IMR-90 (cell line): ENCODE results near the gene FMO4. TPM values are rescaled to one million over a fixed set of nuclear protein-coding genes. Genes with fewer than 3 reads are reported as not detected.

ENCODE experiments used
- ATAC-seq: fragments of 200-7000 bp; cut with Tn5 transposase; 2 replicates; pipeline ENCODE4 v1.9.1; 2020; ENCODE audit warnings: low read depth, mild to moderate bottlenecking, moderate library complexity
- BruUV-seq: library from RNA; stranded (reverse); fragments of 400-500 nt; replicated peaks from 2 replicates; lab custom pipeline; 2021; lab: Mats Ljungman, UMichigan
- CTCF ChIA-PET: fragments of 300-600 bp; formaldehyde crosslinking; extraction: SDS; loops from one replicate; lab custom pipeline; 2021; ENCODE audit warnings: antibody characterized with exemption; lab: Yijun Ruan, JAX
- POLR2A ChIA-PET: fragments of 300-600 bp; sonication (Branson Sonifier 250); formaldehyde crosslinking; loops from one replicate; lab custom pipeline; 2022; ENCODE audit warnings: antibody characterized with exemption; ENCODE audit not compliant: unreplicated experiment; lab: Charles Lee
- DNase-seq: peaks from one replicate; pipeline ENCODE4 v3.0.0; 2013
- H2AFZ ChIP-seq: replicated peaks from 2 replicates; pipeline ENCODE3; 2013; ENCODE audit warnings: low read length, mild to moderate bottlenecking; ENCODE audit not compliant: poor library complexity
- H2AK5ac ChIP-seq: 2 replicates; pipeline ENCODE4 v1.6.1; 2013; ENCODE audit warnings: low read depth, low read length, inconsistent platforms
- H2AK9ac ChIP-seq: replicated peaks from 2 replicates; pipeline ENCODE3; 2013; ENCODE audit warnings: mild to moderate bottlenecking, low read depth, low read length, moderate library complexity; ENCODE audit not compliant: poor library complexity
- H2BK120ac ChIP-seq: 2 replicates; pipeline ENCODE4 v1.6.1; 2013; ENCODE audit warnings: low read depth, low read length, inconsistent platforms
- H2BK15ac ChIP-seq: 3 replicates; pipeline ENCODE4 v1.6.1; 2013; ENCODE audit warnings: low read depth, low read length, inconsistent platforms
- H2BK20ac ChIP-seq: 2 replicates; pipeline ENCODE4 v1.6.1; 2013; ENCODE audit warnings: low read depth, mild to moderate bottlenecking, inconsistent platforms, low read length, moderate library complexity
- H2BK5ac ChIP-seq: 2 replicates; pipeline ENCODE4 v1.6.1; 2013; ENCODE audit warnings: mild to moderate bottlenecking, low read depth, low read length, inconsistent platforms; ENCODE audit not compliant: poor library complexity, severe bottlenecking
- H3K14ac ChIP-seq: replicated peaks from 2 replicates; pipeline ENCODE4 v1.6.1; 2013; ENCODE audit warnings: low read depth, low read length, inconsistent platforms
- H3K18ac ChIP-seq: 2 replicates; pipeline ENCODE4 v1.6.1; 2013; ENCODE audit warnings: low read depth, low read length, control low read depth
- H3K23ac ChIP-seq: 2 replicates; pipeline ENCODE4 v1.6.1; 2013; ENCODE audit warnings: low read depth, low read length, inconsistent platforms
- H3K27ac ChIP-seq: 2 replicates; pipeline ENCODE4 v1.5.1; 2013; ENCODE audit warnings: mild to moderate bottlenecking, control low read depth, low read length; ENCODE audit not compliant: insufficient read depth
- H3K27me3 ChIP-seq: 2 replicates; pipeline ENCODE4 v1.6.1; 2013; ENCODE audit warnings: low read length; ENCODE audit not compliant: control insufficient read depth, insufficient read depth
- H3K36me3 ChIP-seq: 2 replicates; pipeline ENCODE4 v1.6.1; 2013; ENCODE audit warnings: low read length, mixed read lengths; ENCODE audit not compliant: control insufficient read depth, insufficient read depth
- H3K4ac ChIP-seq: 2 replicates; pipeline ENCODE4 v1.6.1; 2013; ENCODE audit warnings: low read depth, low read length, inconsistent platforms
- H3K4me1 ChIP-seq: 2 replicates; pipeline ENCODE4 v1.6.1; 2013; ENCODE audit warnings: low read length, mixed read lengths; ENCODE audit not compliant: control insufficient read depth, insufficient read depth
- H3K4me2 ChIP-seq: 2 replicates; pipeline ENCODE4 v1.6.1; 2013; ENCODE audit warnings: low read depth, mild to moderate bottlenecking, control low read depth, low read length, moderate library complexity
- H3K4me3 ChIP-seq: 2 replicates; pipeline ENCODE4 v1.5.1; 2013; ENCODE audit warnings: low read depth, mild to moderate bottlenecking, control low read depth, low read length, moderate library complexity; ENCODE audit not compliant: insufficient read depth
- H3K56ac ChIP-seq: 2 replicates; pipeline ENCODE4 v1.6.1; 2013; ENCODE audit warnings: low read length, inconsistent platforms; ENCODE audit not compliant: insufficient read depth; ENCODE audit errors: extremely low read depth
- H3K79me1 ChIP-seq, 2 experiments: 2 replicates each; pipeline ENCODE4 v1.6.1; 2013; ENCODE audit warnings: low read length in 2 of 2, inconsistent platforms in 1 of 2, low read depth in 1 of 2
- H3K9ac ChIP-seq: 2 replicates; pipeline ENCODE4 v1.6.1; 2013; ENCODE audit warnings: low read depth, low read length, control low read depth
- H3K9me1 ChIP-seq: 2 replicates; pipeline ENCODE4 v1.6.1; 2013; ENCODE audit warnings: low read length, inconsistent platforms; ENCODE audit not compliant: insufficient read depth
- H3K9me3 ChIP-seq: 2 replicates; pipeline ENCODE4 v1.6.1; 2013; ENCODE audit warnings: low read length; ENCODE audit not compliant: control insufficient read depth, insufficient read depth
- H4K20me1 ChIP-seq: 2 replicates; pipeline ENCODE4 v1.6.1; 2013; ENCODE audit warnings: low read length, inconsistent platforms; ENCODE audit not compliant: insufficient read depth
- H4K5ac ChIP-seq: 2 replicates; pipeline ENCODE4 v1.6.1; 2013; ENCODE audit warnings: mild to moderate bottlenecking, low read depth, low read length, control low read depth
- H4K8ac ChIP-seq, 2 experiments: 2 replicates each; pipeline ENCODE4 v1.6.1; 2013; ENCODE audit warnings: low read depth in 2 of 2, low read length in 2 of 2, control low read depth in 1 of 2, inconsistent platforms in 1 of 2
- H4K91ac ChIP-seq: 2 replicates; pipeline ENCODE4 v1.6.1; 2013; ENCODE audit warnings: low read depth, low read length, inconsistent platforms; ENCODE audit not compliant: insufficient read depth
- CEBPB ChIP-seq: IDR thresholded peaks from 2 replicates; pipeline ENCODE4 v1.6.1; 2012; ENCODE audit warnings: low read depth, low read length, improper control_type of control experiment
- FOS ChIP-seq: fragments of 150-350 bp; IDR thresholded peaks from 2 replicates; pipeline ENCODE4 v1.6.1; 2016; ENCODE audit warnings: low read depth, low read length
- MXI1 ChIP-seq: IDR thresholded peaks from 2 replicates; pipeline ENCODE4 v1.6.1; 2012; ENCODE audit warnings: low read depth, mild to moderate bottlenecking, low read length, moderate library complexity, borderline replicate concordance
- POLR2A ChIP-seq: IDR thresholded peaks from 2 replicates; pipeline ENCODE4 v1.6.1; 2012; ENCODE audit warnings: mild to moderate bottlenecking, low read depth, low read length
- WGBS, 2 experiments: methylation state at CpG; one replicate each; pipeline versions ENCODE4 v1.1.5 to v1.1.7; 2013; ENCODE audit warnings: missing lambda C conversion rate in 2 of 2; ENCODE audit not compliant: insufficient read length in 1 of 2; ENCODE audit errors: extremely low coverage in 2 of 2; 5-methylcytosine and 5-hydroxymethylcytosine counted together
- dilution Hi-C: fragments of 300-500 bp; cut with HindIII; formaldehyde crosslinking; loops from one replicate; pipeline ENCODE4 v1.14.3; 2018; ENCODE audit warnings: low sequenced_read_pairs; ENCODE audit not compliant: unreplicated experiment
- in situ Hi-C: fragments of 300-500 bp; cut with MboI; formaldehyde crosslinking; loops from 3 replicates; pipeline ENCODE4 v1.14.3; 2019; ENCODE audit warnings: low sequenced_read_pairs, inconsistent platforms, mixed read lengths
- intact Hi-C: fragments of 100-400 bp; cut with micrococcal nuclease; formaldehyde crosslinking; loops from 2 replicates; pipeline ENCODE4 v1.10.0; 2022
- polyA plus RNA-seq, 3 experiments: library from polyadenylated mRNA; depleted of rRNA; stranded (reverse); fragments of >200 nt; gene quantifications; 2 replicates each; pipeline ENCODE4 v1.2.3, GENCODE V29; 2012; ENCODE audit warnings: low replicate concordance in 1 of 3
- total RNA-seq: library from RNA; depleted of rRNA; stranded (reverse); fragments of >200 nt; gene quantifications from 2 replicates; pipeline ENCODE4 v1.2.3, GENCODE V29; 2012
- TF ChIP-seq, protein P1 (sequence below): fragments of 150-350 bp; IDR thresholded peaks from 2 replicates; pipeline ENCODE4 v1.6.1; 2016; ENCODE audit warnings: low read depth, mild to moderate bottlenecking, low read length, moderate library complexity, borderline replicate concordance

FMO4 gene
- total and polyA plus RNA-seq, 2 of the 4 experiments (the other 2 are of a cell fraction) = 0.36 to 0.55 TPM

DNA sequence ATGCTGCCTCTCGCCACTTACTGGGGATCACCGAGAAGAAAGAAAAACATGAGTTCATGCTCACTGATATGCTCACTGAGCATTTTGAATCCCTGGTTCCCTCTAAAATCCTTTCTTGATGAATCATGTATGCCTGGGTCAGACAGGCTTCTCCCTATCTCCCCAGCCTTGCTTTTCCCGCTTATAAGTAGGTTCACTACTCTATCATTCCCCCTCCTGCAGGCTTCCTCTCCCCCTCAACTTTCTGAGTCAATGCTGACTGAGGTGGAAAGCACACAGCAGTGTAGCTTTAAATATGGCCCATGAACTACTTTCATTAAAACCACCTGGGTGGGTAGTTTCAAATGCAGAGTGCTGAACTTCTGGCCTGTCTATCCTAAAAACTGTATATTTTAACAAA is 41.7 kb downstream of the FMO4 start:
- Histone ChIP-seq H3K4me1 (no peaks in the 10 kb centered on the region), H3K27ac (no peak overlapping the region), H2AFZ (no peak overlapping the region), H2AK9ac (no peak overlapping the region), H4K5ac (no peak overlapping the region), H2BK20ac (no peak overlapping the region), H3K9ac (no peak overlapping the region), H2BK15ac (no peak overlapping the region), H3K79me1 (no peaks in the 10 kb centered on the region), H3K4me2 (no peak overlapping the region), H3K36me3 (no peaks in the 10 kb centered on the region), H2AK5ac (no peak overlapping the region), H4K20me1 (no peaks in the 10 kb centered on the region), H3K4ac (no peak overlapping the region), H3K23ac (no peak overlapping the region), H3K18ac (no peak overlapping the region), H3K4me3 (no peak overlapping the region), H2BK5ac (no peak overlapping the region), H4K91ac (no peak overlapping the region), H3K9me3 (no peaks in the 10 kb centered on the region), H3K56ac (no peak overlapping the region), H4K8ac (no peak overlapping the region), H3K9me1 (no peaks in the 10 kb centered on the region), H3K14ac (no peak overlapping the region), H2BK120ac (no peak overlapping the region), H3K27me3 (no peaks in the 10 kb centered on the region)
- no peak for DNase-seq
- no TSS peak for BruUV-seq
- in situ Hi-C loops = no loop called here
- WGBS, 2 experiments = 100% methylated on average over 2 of the region's 3 CpGs; no CpG with 5 or more reads in 1 of the 2 experiments
- intact Hi-C loops = no loop called here
- ATAC-seq = no peak
- no peak for TF ChIP-seq CEBPB
- no peak for TF ChIP-seq MXI1
- TF ChIP-seq POLR2A = no peak
- no peak for TF ChIP-seq FOS
- TF ChIP-seq, protein P1, sequence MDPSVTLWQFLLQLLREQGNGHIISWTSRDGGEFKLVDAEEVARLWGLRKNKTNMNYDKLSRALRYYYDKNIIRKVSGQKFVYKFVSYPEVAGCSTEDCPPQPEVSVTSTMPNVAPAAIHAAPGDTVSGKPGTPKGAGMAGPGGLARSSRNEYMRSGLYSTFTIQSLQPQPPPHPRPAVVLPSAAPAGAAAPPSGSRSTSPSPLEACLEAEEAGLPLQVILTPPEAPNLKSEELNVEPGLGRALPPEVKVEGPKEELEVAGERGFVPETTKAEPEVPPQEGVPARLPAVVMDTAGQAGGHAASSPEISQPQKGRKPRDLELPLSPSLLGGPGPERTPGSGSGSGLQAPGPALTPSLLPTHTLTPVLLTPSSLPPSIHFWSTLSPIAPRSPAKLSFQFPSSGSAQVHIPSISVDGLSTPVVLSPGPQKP = no peak
- POLR2A ChIA-PET = no interaction called here
- dilution Hi-C loops = no loop called here
- CTCF ChIA-PET = no interaction called here
